Left colon (tissue), 2 donors: ENCODE measurements around the gene CDH23. TPM values are rescaled to one million over a fixed set of nuclear protein-coding genes. Genes with fewer than 3 reads are reported as not detected.

ENCODE experiments used
- ATAC-seq: fragments of 200-7000 bp; cut with Tn5 transposase; one replicate; pipeline ENCODE4 v1.9.1; 2020; ENCODE audit warnings: mild to moderate bottlenecking, moderate library complexity
- DNase-seq, 2 donors: peaks; one replicate each; pipeline ENCODE4 v3.0.0-alpha.2; 2020
- intact Hi-C, 2 donors: fragments of 100-400 bp; cut with DNase I in 1 of 2; cut with micrococcal nuclease in 1 of 2; formaldehyde crosslinking; loops; one replicate each; pipeline versions ENCODE4 v1.11.2 to v1.14.0; 2022; cut with DNase I, micrococcal nuclease
- total RNA-seq, 2 donors: library from RNA; stranded (reverse); fragmentation: NEBNext Ultra II Directional; extraction: Animal tissue kit (Norgen Biotek cat#: 25700); gene quantifications; one replicate each; pipeline ENCODE4 v1.2.1, GENCODE V29; 2021
- donor health status: DM: no; HTN: no; CAD: no.
- donor health status: DM: yes; HTN: yes; CAD: no.

CDH23 gene
- total RNA-seq, 2 donors from 2014 or later: 2.2 to 2.5 TPM

DNA sequence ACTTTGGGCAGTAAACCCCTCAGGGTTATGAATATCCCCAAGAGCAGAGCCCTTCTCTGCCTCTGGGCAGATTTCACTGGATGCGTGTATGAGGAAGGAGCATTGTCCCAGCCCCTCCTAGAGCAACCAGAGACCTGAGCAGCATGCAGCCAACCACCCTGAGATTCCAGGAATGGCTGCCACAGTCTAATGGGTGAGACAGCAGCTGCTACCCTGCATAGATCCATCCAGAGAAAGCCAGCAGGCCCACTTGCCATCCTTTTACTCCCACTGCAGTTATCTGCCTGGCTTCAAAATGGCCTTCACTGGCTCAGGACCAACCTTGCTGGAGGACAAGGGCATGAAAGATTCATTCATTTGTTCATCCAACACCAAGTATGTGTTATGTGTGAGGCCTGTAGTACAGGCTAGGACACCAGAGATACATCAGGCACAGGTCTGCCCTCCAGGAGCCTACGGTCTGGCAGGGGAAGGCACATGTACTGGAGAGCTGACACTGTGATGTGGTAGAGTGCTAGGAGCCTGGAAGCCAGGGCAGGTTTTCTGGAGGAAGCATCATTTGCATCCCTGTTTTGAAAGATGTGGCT lies 349.0 kb downstream of the CDH23 start:
- no peak for ATAC-seq
- intact Hi-C loops: no loop called here
- DNase-seq: no peak

DNA sequence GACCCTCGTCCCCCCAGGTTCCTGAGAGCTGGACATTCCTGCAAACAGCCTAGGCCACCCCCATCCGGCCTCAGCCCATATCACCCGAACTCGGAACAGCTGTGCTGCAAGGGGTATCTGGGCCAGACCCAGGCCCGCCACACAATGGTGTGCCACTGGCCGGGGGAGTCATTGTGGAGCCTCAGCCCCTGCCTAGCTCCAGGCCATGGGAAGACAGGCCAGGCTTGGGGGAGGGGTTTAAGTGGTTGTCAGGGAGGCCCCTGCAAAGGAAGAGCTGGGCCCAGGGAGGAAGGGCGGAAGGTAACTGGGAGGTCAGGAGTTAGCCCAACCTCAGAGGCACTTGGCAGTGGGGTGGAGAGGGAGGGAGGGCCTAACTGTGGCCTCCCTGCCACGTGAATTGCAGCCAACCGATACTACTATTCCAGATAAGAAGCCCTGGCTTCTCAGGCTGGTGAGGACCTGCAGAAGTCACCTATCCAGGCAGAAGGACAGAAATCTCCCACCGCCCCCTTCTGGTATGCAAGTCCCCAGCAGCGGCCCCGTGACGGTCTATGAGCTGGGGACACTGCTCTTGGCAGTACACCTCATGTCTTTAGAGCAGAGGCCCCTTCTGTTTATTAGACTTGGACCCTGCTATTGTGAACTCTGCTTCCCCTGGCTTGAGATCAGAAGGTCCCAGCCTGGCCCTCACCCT lies 349.8 kb downstream of the CDH23 start:
- DNase-seq (peak; percentile 56 to 79), ATAC-seq (peak; percentile 58)
- intact Hi-C loops: no loop called here

DNA sequence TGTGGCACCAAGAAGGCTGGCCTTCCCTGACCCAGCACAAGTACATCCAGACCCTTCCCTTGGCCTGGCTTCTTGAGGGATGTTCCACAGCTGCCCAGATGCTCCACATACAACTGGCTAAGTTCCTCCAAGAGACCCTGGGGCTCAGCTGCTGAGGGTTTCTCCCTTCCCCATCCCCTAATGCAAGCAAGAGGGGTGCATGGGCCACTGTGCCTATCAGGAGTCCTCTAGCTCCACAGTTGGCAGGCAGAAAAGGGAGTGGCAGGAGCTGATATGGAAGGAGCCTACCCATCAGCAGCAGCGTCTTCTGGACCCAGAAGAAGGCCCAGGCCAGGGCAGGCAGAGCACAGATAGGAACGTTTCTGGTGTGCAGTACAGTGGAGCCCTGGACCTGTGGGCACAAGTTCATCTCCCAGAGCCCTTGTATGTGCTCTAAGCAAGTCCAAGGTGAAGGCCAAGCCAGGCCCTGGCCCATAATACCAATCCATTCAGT lies 350.4 kb downstream of the CDH23 start:
- intact Hi-C loops: no loop called here
- ATAC-seq (peak; percentile 35), DNase-seq (no peak)

DNA sequence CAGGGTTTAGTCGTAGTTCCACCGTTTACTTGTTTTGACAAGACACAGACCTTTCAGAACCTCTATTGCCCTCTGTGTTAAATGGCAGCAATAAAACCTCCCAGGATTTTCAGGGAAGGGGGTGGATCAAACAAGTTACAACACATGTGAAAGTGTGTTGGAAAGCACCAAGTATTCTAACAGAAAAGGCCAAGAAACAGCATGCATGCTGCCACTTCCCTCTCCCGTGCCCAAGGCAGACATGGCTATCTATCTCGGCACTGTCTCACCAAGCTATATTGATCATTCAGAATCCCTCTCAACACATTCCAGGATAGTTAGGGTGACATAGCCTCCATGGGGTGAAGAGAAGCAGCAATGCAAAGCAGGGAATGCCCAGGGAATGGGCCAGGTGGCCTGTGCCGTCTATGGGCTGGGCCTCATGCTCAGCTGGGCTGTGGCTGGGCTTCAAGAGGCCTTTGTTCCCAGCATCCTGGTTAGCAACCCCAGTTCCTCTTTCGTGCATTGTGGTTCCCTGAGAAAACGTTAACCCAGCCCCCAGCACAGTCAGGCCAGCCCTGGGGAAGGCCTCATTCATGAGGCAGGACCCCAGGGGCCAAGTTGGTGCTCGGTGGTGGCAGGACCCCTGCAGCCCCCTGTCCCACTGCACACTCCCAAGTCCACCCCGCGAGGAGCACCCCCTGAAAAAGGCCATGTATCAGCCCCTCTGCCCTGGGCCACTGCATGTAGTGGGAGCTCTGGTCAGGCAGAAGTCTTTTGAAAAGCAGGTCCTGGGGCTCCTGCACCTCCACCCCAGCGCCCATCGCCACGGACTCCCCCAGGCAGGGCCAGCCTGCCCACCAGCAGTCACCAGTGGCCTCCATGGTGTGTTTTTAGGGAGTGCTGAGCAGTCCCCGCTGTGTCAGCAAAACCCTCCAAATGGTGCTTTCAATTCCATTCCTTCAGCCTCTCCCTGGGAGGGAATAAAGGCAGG lies 351.1 kb downstream of the CDH23 start:
- intact Hi-C loops: no loop called here
- ATAC-seq: peak; percentile 49
- DNase-seq: peak in 1 of 2 donors; percentile 52

DNA sequence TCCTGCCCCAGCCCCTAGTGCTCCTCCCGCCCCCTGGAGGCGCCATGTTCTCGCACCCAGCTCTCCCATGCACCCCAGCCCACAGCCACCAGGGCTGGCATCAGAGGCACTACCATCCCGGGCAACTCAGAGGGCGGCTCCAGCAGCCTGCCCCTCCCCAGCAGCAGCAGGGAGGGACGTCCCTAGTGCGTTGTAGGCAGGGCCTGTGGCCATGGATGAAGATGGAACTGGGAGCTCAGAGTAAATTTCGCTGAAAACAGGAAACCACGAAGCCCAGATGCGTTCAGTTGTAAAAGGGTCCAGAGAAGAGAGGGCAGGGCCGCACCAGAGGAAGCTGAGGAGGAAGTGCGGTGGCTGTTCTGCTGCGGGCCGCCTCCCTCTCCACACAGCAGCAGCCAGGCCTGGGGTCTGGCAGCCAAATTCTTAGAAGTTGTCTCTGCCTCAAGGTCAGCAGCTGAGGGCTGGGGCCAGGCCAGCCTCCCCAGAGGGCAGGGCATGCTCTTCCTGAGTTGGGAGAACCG lies 352.0 kb downstream of the CDH23 start:
- intact Hi-C loops: no loop called here
- ATAC-seq: peak; percentile 68
- peak; percentile 74 to 82 for DNase-seq

DNA sequence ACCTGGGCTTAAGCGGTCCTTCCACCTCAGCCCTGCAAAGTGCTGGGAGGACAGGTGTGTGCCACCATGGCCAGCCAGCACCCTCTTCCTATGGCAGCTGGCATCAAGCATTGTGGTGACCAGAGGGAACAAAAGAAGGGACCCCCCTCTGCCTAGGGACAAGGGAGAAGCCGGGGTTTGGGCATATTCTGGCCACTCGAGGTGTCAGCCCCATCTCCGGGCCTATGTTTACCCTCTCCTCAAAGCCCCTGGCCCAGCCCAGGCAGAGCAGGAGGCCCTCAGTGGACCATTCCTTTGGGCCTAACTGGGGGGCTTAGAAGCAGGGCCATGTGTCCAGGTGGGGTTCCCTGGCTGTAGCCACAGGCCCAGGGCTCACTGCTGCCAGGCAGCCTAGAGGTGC lies 352.7 kb downstream of the CDH23 start:
- intact Hi-C loops: no loop called here
- ATAC-seq: no peak

DNA sequence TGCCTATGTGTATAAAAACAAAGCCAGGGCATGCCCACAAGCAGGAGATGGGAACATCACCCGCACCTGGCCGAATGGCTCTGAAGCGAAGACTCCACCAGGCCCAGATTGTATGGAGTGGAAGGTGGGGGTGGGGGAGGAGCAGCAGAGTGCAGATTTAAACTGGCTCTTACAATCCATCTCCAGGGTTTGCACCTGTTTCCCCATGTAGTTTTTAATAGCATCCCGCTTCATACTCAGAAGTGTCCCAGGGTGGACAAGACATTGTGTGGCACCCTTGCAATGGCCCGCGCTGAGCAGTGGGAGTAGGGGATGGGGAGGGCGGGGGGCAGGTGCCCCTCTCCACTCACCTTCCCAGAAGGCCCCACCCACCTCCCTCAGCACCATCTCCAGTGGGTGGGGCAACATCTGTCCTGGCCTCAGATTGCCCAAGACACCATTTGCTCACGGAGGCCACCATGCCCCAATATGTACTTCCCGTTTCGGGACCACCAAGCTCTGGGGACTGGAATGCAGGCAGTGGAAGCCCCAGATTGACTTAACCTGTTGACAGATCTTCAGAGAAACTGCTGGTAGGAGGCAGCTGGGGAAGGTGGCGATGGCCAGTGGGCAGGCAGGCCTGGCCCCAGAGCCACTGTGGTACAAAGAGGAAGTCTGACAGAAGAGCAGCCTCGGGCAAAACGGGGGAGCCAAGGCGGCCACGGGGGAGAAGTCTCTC lies 353.6 kb downstream of the CDH23 start:
- intact Hi-C loops: no loop called here
- DNase-seq (no peak), ATAC-seq (no peak)

More for the DNA sequence above, 352.7 kb downstream of the CDH23 start:
- no peak for DNase-seq

DNA sequence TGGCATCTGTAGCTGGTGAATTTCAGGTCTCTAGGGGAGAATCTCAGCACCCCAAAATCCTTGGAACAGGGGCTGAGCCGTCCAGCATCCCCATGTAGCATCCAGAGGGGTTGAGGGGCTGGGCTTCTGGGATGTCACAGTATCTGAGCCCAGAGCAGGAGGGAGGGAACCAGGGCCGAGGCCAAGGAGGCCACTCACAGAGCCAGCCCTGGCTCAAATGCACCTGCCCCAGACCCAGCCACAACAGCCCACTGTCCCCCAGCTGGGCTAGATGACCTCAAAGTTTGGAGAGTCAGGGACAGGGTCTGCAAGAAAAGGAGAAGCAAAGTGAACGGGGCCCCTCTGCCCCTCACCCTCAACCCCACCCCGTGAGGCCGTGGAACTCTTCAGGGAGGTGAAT lies 354.3 kb downstream of the CDH23 start:
- no peak for ATAC-seq
- DNase-seq: no peak
- intact Hi-C loops: no loop called here

DNA sequence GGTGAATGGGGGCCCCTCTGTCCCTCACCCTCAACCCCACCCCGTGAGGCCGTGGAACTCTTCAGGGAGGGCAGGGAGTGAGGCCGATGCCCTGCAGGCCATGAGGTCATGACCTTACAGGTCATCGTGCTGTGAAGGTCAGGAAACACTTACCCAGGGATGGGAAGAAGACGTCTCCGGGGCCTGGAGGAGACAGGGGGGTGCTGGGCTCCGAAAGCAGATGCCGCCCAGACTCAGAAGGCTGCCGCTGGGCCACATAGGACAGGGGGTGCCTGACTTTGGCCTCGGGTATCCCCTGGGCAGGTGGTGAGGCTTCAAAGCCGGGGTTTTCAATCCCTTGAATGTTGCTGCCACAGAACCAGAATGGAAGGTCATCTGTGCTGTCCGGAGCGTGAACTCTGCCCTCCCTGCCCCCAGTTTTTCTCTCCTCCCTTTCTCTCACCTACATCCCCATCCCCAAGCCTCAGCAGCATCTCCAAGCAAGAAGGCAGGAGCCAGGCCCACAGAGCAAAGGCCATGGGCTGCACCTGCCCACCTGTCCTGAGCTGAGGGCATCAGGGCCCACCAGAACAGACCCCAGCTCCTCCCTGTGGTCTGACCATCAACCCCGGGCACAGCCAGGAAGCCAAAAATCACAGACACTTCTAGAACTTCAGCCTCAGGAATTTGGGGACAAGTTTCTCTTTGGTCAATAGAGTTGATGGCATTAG lies 354.9 kb downstream of the CDH23 start:
- DNase-seq (no peak), ATAC-seq (no peak)
- intact Hi-C loops: no loop called here

DNA sequence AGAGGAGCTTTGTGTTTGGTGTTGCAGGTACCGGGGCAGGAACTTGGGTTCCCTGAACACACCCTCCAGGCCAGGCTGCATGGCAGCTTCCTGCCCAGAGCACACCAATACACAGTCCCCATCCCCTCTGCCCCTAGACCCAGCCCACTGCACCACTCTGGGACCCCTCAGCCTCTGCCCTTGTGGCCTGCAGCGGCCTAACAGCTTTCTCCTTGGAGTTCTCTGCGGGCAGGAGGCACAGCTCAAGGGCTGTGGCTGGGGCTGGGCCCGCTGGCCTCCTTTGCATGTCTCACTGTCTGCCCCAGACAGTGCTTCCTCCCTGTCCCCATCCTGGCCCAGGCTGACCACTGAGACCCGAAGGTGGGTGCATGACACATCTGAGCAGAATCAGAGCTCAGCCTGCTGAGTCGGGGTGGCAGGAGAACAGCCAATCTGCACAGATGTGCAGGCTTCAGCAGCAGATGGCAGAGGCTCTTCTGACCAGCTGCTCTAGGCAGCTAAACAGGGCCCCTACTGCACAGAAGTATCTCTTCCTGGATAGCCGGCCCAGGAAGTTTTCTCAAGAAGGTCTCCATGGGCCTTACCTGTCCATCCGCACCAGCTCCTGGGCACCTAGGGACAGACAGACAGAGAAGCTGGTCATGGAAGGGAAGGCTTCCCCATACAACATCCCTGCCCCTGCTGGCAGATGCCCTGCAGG lies 355.8 kb downstream of the CDH23 start:
- no peak for DNase-seq
- intact Hi-C loops: no loop called here
- ATAC-seq: no peak

DNA sequence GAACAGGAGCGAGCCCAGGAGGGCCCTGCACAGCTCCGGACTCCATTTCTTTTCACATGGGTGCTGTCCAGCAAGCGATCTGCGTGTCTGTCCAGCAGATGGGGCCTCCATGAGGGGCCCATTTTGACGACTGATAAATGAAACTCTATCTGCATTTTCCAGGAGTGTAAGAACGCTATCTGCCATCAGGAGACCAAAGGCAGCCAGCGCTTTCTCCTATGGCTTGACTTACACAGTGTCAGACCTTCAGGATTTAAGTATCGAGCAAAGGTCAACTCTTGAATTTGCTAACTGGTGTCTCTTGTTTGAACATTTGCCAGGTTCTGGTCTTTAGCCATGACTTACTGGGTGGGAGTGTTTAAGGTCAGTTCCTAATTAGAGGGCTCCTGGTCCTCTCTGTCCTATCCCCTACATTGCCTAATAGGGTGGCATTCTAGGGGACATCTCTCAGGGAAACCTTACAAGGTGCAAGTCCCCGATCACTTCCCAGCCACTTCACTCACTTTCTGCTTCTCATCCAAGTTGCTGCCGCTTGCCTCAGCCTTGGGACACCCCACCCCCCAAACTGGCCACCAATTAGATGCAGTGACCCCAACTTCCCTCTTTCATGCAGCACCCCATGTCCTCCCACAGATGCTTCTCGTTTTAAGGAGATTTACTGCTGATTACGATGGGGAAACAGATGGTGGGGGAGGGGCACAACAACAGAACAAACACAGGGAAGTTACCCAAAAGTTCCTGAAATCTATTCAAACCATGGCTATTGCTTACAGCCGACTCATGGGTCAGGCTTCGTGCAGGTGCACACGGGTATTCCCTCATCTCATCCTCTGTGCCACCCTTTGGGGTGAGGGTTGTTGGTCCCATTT lies 356.6 kb downstream of the CDH23 start:
- ATAC-seq: peak; percentile 21
- peak in 1 of 2 donors; percentile 66 for DNase-seq

DNA sequence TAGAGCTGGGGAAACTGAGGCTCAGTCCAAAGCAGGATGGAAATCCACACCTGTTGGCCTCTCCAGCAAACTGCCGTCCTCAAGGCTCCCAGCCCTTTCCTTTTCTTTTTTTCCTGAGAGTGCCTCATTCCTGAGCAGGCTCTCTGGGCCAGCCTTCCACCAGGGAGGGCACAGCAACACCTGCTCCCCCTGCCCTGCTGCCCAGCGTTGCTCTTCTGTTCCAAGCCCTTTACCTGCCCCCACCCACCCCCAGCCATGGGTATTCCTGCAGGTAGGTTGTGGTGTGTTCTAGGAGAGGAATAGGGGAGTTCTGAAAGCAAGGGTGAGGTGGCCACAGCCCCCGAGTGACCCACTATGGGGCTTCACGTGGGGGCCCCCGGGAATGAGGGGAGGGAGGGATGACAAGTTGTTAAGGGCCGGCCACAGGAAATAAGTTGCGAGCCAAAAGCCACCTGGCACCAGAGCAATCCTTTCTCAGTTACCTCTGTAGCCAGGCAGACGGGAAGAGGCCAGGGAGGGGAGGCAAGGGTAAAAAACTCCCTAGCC lies 357.3 kb downstream of the CDH23 start:
- intact Hi-C loops: no loop called here
- ATAC-seq: no peak
- DNase-seq: no peak

More for the DNA sequence above, 356.6 kb downstream of the CDH23 start:
- intact Hi-C loops: no loop called here

DNA sequence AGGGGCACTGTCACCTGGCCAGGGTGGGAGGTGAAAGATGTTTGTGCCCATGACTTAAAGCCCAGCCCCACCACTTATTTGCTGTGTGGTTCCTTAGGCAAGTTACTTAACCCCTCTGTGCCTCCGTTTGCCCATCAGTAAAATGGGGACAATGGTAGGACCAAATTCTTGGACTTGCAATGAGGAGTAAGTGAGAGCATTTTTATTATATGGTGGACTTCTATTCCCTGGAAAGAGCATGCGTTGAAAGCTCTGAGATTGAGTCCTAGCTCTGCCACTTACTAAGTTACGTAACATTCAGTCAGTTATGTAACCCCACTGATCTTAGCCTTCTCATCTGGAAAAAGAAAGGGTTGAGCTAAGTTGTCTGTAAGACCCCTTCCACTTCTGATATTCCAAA lies 357.8 kb downstream of the CDH23 start:
- DNase-seq (no peak), ATAC-seq (no peak)
- intact Hi-C loops: no loop called here

DNA sequence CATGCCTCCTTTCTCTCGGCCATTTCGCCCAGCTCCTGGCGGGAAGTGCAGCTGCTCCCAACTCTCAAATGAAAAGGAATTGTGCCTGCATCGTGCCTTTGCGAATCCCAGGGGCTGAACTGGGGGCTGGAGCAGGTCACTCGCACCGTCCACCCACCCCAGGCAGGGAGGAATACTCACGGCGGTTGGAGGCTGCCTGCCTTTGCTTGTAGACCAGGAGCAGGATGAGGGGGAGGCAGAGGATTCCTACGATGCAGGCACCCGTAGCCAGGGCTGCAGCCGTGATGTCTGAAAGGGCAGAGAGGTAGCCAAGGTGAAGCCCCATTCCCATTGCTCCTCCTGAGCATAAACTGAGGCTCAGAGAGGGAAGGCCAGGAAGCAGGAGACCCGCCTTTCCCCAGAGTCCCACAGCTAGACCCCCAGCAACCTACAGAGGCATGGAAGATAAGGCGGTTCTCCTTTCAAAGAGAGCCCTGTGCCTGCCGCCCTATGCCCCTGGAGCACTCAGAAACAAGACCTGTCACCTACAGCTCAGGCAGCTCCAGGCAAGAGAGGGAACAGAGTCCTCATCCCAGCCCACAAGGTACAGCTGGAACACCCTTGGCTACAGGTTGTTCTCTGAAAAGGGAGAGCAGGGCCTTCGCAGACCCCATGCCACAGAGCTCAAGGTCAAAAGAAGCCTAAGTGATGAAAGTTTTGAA lies 358.6 kb downstream of the CDH23 start:
- DNase-seq: no peak
- ATAC-seq: no peak
- intact Hi-C loops: no loop called here

DNA sequence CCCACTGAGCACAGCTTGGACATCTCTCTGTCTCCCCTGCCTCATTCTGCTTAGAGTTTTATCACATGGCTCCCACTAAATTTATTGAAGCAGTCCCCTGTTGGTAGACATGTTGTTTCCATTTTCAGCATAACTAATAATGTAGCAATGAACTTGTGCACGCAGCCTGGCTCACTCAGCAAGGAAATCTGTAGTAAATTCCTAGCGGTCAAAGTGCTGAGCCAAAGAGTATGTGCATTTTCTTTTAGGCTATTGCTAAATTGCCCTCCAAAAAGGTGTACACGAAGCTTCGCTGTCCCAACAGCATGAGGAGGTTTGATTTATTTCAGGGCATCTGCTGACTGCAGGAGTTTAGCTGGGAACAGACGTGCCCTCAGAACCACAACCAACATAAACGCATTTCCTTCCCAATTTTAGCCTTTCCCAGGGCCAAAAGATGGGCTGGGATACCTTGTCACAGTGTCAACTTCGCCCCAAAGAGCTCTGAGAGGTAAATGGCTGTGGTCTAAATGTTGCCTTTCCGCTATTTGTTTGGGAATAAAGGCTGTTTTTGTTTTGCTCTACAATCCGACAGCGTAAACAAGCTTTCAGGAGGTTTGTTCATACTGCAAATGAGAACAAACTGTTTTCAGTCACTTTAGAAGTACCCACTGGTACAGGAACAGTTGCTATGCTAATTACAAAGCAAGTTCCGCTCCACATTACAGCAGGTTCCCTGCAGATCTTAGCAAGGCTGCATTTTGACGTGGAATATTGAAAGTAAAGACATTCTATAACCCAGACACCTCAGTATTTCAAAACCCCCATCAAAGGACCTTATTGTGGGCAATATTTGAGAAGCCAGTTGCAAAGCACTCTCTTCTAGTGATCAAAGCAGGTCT lies 359.8 kb downstream of the CDH23 start:
- intact Hi-C loops: no loop called here
- no peak for DNase-seq
- ATAC-seq: no peak
